ENCODE data around the gene ATOH7. TPM values are rescaled to one million over a fixed set of nuclear protein-coding genes. Genes with fewer than 3 reads are reported as not detected.
"Not testable (repeated sequence)": the region's sequence is repeated elsewhere in the genome, so short reads cannot be mapped to it uniquely, and the experiment has no call there.

ATOH7 gene
- total RNA-seq (2014; rRNA removed; shearing (Covaris generic)): 0.20 TPM in 1 of 2 replicates, not detected in the other
- 0.21 and 0.47 TPM in 2 replicates for polyA plus RNA-seq (2014; cell fraction: nucleus; rRNA removed)

DNA sequence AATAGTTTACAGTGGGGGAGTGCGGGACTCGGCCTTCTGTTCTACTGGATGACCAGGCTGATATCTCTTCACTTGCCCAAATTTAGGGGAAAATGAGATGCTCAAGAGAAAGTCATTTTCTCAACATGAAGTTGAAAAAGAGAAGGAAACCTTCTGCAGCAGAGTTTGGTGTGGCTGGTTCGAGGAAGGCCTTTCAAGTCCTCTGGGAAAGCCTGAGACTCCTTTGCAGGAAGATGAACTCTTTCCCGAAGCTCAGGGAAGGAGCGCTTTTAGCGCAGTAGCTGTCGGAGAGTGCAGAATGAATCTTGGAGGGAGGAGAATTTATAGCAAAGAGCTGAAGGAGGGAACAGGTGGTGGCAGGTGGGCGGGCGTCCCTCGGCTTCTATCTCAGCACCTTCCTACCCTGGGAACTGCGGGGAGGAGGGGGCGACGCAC lies at the start of gene ATOH7:
TSS of gene ATOH7 (minus strand) at position 297 of the 435 bp plus-strand sequence. CDS start 436 bp downstream, outside the sequence.
- DNase-seq (ENCODE audit: extremely low read depth, low read depth): no peak

- no peak for DNase-seq (ENCODE audit: extremely low read depth, low read depth)
Measured at GRCh38 chr10:68280758-68281157, 48.8 kb upstream of the ATOH7 start.

- not testable (repeated sequence) for DNase-seq (ENCODE audit: extremely low read depth, low read depth)
Measured at GRCh38 chr10:68278906-68279753, 47.2 kb upstream of the ATOH7 start.

DNA sequence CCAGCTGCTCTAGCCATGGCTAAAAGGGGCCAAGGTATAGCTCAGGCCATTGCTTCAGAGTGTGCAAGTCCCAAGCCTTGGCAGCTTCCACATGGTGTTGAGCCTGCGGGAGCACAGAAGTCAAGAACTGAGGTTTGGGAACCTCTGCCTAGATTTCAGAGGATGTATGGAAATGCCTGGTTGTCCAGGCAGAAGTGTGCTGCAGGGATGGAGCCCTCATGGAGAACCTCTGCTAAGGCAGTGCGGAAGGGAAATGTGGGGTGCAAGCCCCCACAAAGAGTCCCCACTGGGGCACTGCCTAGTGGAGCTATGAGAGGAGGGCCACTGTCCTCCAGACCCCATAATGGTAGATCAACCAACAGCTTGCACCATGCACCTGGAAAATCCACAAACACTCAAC lies 45.9 kb upstream of the ATOH7 start:
- not testable (repeated sequence) for DNase-seq (ENCODE audit: extremely low read depth, low read depth)

- DNase-seq (ENCODE audit: extremely low read depth, low read depth): no peak
Measured at GRCh38 chr10:68276224-68276623, 44.3 kb upstream of the ATOH7 start.

DNA sequence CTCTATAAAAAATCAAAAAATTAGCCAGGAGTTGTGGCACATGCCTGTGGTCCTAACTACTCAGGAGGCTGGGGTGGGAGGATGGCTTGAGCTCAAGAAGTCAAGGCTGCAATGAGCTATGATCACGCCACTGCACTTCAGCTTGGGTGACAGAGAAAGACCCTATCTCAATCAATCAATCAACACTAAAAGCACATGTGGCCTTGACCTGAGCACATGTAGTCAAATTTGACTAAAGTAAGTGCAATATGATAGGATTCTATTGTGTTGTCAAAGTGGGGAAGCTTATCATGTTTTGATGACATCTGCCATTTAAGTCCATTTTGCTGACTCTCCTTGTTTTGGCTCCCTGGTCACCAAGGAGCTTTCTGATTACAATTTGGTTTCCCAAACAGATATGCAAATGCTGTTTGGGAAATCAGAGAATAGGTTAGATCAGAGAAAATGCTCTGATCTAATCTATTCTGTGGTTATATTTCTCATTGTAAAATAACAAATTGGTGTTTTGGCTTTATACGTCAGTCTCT lies 43.8 kb upstream of the ATOH7 start:
- no peak for DNase-seq (ENCODE audit: extremely low read depth, low read depth)

DNA sequence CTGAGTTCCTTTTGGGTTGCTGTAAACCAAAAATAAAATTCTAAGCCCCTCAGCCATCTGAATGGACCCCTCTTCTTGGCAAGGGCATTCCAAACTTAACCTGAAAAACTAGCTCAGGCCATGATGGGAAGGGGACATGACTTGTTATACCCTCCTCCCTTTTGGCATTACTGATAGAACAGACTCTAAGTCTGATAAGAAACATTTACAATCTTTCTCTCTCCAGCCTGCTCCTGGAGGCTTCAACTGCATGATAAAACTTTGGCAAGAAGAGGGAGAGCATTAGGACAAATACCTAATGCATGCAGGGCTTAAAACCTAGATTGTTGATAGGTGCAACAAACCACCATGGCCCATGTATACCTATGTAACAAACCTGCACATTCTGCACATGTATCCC lies 40.9 kb upstream of the ATOH7 start:
- no peak for DNase-seq (ENCODE audit: extremely low read depth, low read depth)

DNA sequence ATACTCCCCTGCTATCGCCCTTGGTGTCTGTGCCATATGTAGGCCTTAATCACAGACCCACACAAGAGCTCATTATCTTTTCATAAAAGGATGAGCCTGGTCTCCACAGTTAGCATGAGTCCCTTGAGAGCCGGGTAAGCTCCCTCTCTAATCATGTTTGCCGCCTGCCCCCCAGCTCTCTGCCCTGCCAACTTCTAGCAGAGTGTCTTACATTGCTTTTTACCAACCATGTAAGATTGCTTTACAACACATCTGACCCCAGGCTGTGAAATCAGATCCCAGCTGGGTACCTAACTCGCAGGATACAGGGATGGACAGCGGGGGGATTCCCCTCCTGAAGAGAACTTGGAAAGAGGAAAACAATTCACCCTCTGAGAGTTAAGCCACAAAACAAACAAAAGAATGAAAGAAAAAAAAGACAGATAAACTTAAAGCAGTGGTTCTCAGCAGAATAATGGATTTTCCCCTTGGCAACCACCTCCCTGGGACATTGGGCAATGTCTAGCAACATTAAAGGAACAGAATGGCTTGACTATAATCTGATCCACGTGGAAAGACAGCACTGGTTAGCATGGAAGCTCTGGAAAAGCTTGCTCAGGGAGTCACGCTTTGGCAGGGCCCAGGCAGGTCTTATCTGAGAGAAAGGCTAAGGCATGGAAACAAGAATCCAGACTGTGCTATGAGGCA lies 39.4 kb upstream of the ATOH7 start:
- DNase-seq (ENCODE audit: extremely low read depth, low read depth): no peak

GRCh38 chr10:68269562-68270290 lies 37.8 kb upstream of the ATOH7 start:
- no peak for DNase-seq (ENCODE audit: extremely low read depth, low read depth)

DNA sequence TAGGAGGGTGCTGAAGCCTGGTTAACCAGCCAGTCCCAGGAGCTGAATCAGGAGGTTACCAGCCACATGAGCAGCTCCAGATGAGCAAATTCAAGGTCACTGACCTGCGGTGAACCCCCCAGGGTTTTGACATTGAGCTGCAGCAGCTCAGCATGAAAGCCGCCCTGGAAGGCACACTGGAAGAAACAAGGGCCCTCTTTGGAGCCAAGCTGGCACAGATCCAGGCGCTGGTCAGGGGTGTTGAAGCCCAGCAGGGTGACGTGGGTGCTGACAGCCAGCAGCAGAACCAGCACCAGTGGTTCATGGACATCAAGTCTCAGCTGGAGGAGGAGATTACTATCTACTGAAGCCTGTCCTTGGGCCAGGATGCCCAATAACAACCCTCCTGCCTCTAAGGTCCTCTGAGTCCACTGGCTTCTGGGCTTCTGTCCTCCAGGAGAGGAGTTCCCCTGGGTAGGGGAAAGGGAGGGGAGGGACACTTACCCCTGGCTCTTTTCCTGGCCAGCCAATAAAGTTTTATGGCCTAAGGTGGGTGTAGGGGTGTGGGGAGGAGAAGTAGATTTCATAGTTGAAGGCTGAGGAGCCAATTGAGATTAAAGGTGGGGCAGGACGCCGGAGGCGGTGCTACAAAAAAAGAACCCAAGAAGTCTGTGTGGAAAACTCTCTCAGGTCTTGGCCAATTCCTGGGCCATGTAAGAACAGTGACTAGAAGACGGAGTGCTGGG lies 29.4 kb upstream of the ATOH7 start:
- no peak for DNase-seq (ENCODE audit: extremely low read depth, low read depth)

DNA sequence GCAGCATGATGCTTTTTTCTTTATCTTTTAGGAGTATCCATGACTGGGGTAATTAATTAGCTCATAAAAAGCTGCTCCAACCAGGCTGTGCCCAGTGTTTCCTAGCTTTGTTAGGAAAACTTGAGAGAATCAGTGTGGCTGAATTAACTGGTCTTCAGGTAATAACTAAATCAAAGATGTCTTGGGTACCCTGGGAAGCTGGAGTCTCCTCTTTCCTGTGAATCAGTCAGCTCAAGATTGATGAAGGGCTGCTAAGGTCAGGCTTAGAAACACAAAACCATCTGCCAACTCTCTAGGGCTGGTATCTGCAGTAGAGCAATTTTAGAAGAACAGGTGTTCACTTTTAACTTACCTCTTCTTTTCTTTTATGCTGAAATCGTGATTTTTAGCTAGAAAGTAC lies 21.4 kb upstream of the ATOH7 start:
- no peak for DNase-seq (ENCODE audit: extremely low read depth, low read depth)

GRCh38 chr10:68251625-68252495 lies 19.9 kb upstream of the ATOH7 start:
- DNase-seq (ENCODE audit: extremely low read depth, low read depth): no peak

DNA sequence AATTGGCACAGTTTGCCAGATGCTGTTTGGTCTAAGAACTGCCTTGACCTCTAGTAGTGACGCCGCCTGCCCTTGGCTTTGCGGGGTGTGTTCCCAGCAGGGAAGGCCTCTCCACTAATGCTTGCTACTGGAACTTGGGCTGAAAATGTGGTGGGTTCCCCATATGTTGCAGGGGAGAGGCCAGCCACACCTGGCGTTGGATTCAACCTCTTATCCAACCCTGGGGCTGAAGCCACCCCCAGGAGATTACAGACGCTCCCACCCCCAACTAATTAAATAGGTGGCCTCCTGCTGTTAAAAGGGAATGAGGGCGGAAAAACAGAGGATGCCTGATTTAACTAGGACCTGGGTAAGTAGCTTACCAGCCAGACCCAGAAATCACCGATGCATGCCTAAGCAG lies 19.2 kb upstream of the ATOH7 start:
- DNase-seq (ENCODE audit: extremely low read depth, low read depth): no peak

- no peak for DNase-seq (ENCODE audit: extremely low read depth, low read depth)
Measured at GRCh38 chr10:68249297-68249696, 17.4 kb upstream of the ATOH7 start.

DNA sequence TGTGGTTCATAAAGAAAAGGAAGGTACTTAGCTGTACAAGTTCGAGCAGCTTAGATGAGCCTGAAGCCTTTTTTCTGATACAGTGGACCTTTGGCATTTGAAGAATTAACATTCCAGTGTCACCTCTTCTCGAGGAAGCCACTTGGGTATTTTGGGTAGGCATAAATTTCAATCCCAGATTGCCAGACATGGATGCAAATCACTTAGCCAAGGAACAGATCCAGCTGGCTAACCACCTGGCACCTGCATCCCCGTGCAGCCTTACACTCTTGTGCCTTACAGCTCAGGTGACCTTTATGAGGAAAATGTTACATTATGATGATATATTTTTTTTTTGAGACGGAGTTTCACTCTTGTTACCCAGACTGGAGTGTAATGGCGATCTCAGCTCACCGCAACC lies 16.0 kb upstream of the ATOH7 start:
- no peak for DNase-seq (ENCODE audit: extremely low read depth, low read depth)

DNA sequence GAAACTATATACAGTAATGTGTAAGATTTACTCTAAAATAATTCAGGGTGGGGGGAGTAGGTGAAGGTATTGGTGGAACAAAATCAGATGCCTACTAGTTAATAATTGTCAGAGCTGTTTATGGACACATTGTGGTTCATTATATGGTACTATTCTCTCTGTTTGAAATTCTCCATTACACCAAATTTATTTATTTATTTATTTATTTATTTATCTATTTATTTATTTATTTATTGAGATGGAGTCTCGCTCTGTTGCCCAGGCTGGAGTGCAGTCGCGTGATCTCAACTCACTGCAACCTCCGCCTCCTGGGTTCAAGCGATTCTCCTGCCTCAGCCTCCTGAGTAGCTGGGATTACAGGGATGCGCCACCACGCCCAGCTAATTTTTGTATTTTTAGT lies 14.5 kb upstream of the ATOH7 start:
- DNase-seq (ENCODE audit: extremely low read depth, low read depth): not testable (repeated sequence)

- no peak for DNase-seq (ENCODE audit: extremely low read depth, low read depth)
Measured at GRCh38 chr10:68242051-68242450, 10.1 kb upstream of the ATOH7 start.

- DNase-seq (ENCODE audit: extremely low read depth, low read depth): no peak
Measured at GRCh38 chr10:68239596-68240150, 7.8 kb upstream of the ATOH7 start.

- DNase-seq (ENCODE audit: extremely low read depth, low read depth): no peak
Measured at GRCh38 chr10:68239069-68239468, 7.2 kb upstream of the ATOH7 start.
